ENCODE measurements around the gene NOLC1.

DNA sequence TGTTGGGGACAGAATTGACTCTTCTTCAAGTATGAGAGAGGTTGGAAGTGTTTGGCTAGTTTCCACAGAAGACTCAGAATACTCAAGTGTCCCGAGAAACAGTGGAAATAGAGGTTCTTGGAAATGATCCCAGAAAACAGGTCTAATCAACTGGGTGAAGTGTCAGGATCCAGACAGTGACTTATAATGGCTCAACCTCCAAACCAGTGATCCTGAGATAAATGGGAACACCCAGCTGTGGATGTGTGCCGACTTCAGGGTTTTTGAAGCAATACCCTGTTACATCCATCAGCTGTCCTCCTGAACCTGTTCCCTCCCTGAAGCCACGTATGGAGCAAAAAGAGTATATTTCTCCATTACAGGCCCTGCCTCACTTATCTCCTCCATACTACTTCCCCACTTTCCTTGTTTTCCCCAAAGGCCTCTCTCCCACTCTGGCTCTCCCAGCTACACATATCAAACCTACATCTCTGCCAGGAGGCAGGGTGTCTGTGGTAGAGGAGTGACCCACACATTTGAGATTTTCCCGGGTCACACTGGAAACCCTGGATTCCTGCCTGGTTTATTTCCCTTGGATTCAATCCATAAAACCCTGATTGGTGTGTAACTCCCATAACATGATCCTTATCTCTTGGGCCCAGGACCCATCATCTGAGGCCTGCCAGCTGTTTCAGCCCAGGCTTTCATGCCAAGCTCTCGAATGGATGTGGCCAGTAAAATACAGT lies 56.3 kb downstream of the NOLC1 start:
- no peak for TF ChIP-seq CTCF (IDR thresholded peaks at IDR 0.05)
- TF ChIP-seq POLR2A (IDR thresholded peaks at IDR 0.05), result no peak
